CD4-positive, alpha-beta T cell treated with Interleukin-12 subunit alpha and Interleukin-12 subunit beta, for 1 hour (primary cell): Measurements from ENCODE around the gene SCPEP1.

Experiments used
- DNase-seq: peaks from one replicate; pipeline ENCODE4 v3.0.0-alpha.2; 2020

Gene SCPEP1

GRCh38 chr17:57044976-57045867 is 67.3 kb downstream of the SCPEP1 start:
- DNase-seq, result no peak

GRCh38 chr17:57045868-57046704 is 68.2 kb downstream of the SCPEP1 start:
- peak; percentile 39 for DNase-seq

GRCh38 chr17:57046749-57047148 is 68.8 kb downstream of the SCPEP1 start:
- no peak for DNase-seq

- DNase-seq, result no peak
These were observed 70.2 kb downstream of the SCPEP1 start for GRCh38 chr17:57048096-57048495.

- DNase-seq, result no peak
These were observed 72.4 kb downstream of the SCPEP1 start for GRCh38 chr17:57050306-57050705.

GRCh38 chr17:57051886-57052361 is 74.0 kb downstream of the SCPEP1 start:
- no peak for DNase-seq
